Measurements from ENCODE around the gene RTN4.

GRCh38 chr2:55093381-55093780 lies 43.1 kb upstream of the RTN4 start:
- TF ChIP-seq FOXM1 (IDR thresholded peaks at IDR 0.05; ENCODE audit: borderline replicate concordance, low read depth) = no peak
- TF ChIP-seq EGR1 (IDR thresholded peaks at IDR 0.05) = no peak
- TF ChIP-seq REST (IDR thresholded peaks at IDR 0.05; ENCODE audit: low read depth) = no peak
- no peak for TF ChIP-seq CREB1 (IDR thresholded peaks at IDR 0.05; ENCODE audit: low read depth)
- no peak for TF ChIP-seq EP300 (IDR thresholded peaks at IDR 0.05; ENCODE audit: borderline replicate concordance)
- TF ChIP-seq TCF12 (IDR thresholded peaks at IDR 0.05; ENCODE audit: low read depth) = no peak
- no peak for TF ChIP-seq TEAD4 (IDR thresholded peaks at IDR 0.05)
- no peak for TF ChIP-seq USF1 (IDR thresholded peaks at IDR 0.05)
- TF ChIP-seq YY1 (IDR thresholded peaks at IDR 0.05; ENCODE audit: low read depth) = no peak
- TF ChIP-seq RAD21 (IDR thresholded peaks at IDR 0.05; ENCODE audit: low read depth) = no peak
- no peak for TF ChIP-seq TAF1 (IDR thresholded peaks at IDR 0.05; ENCODE audit: low read depth)
- no peak for TF ChIP-seq NFIC (IDR thresholded peaks at IDR 0.05)
